ENCODE measurements around the gene FDX2.
A peak's percentile ranks its signal among the peaks of the same experiment; 100 is the strongest.

Gene FDX2

GRCh38 chr19:10277795-10278589, 37.8 kb downstream of the FDX2 start:
- Histone ChIP-seq H3K4me1 (ENCODE audit: insufficient read depth, poor library complexity, severe bottlenecking) (peaks cover 2% of the 10 kb centered on the region), H3K9me3 (ENCODE audit: severe bottlenecking) (no peaks in the 10 kb centered on the region), H3K4me3 (ENCODE audit: severe bottlenecking) (no peak overlapping the region), H3K27ac (ENCODE audit: poor library complexity, severe bottlenecking) (no peak overlapping the region), H3K27me3 (ENCODE audit: insufficient read depth, poor library complexity, severe bottlenecking) (no peaks in the 10 kb centered on the region), H3K36me3 (ENCODE audit: low read depth) (no peaks in the 10 kb centered on the region)
- DNase-seq (ENCODE audit: low spot score) (no peak), ATAC-seq (ENCODE audit: low read depth) (no peak)
- TF ChIP-seq CTCF (IDR thresholded peaks at IDR 0.05; ENCODE audit: poor library complexity, severe bottlenecking): no peak

GRCh38 chr19:10274589-10274988, 41.2 kb downstream of the FDX2 start:
- ATAC-seq (ENCODE audit: low read depth) (no peak), DNase-seq (ENCODE audit: low spot score) (no peak)
- Histone ChIP-seq H3K36me3 (ENCODE audit: low read depth) (no peaks in the 10 kb centered on the region), H3K4me1 (ENCODE audit: insufficient read depth, poor library complexity, severe bottlenecking) (no peaks in the 10 kb centered on the region), H3K27me3 (ENCODE audit: insufficient read depth, poor library complexity, severe bottlenecking) (peaks cover 11% of the 10 kb centered on the region), H3K27ac (ENCODE audit: poor library complexity, severe bottlenecking) (no peak overlapping the region), H3K4me3 (ENCODE audit: severe bottlenecking) (no peak overlapping the region), H3K9me3 (ENCODE audit: severe bottlenecking) (no peaks in the 10 kb centered on the region)
- TF ChIP-seq CTCF (IDR thresholded peaks at IDR 0.05; ENCODE audit: poor library complexity, severe bottlenecking): no peak

- Histone ChIP-seq H3K4me3 (ENCODE audit: severe bottlenecking) (no peak overlapping the region), H3K4me1 (ENCODE audit: insufficient read depth, poor library complexity, severe bottlenecking) (no peaks in the 10 kb centered on the region), H3K36me3 (ENCODE audit: low read depth) (no peaks in the 10 kb centered on the region), H3K27ac (ENCODE audit: poor library complexity, severe bottlenecking) (no peak overlapping the region), H3K27me3 (ENCODE audit: insufficient read depth, poor library complexity, severe bottlenecking) (peaks cover 11% of the 10 kb centered on the region), H3K9me3 (ENCODE audit: severe bottlenecking) (no peaks in the 10 kb centered on the region)
- no peak for ATAC-seq (ENCODE audit: low read depth)
- TF ChIP-seq CTCF (IDR thresholded peaks at IDR 0.05; ENCODE audit: poor library complexity, severe bottlenecking): no peak
- no peak for DNase-seq (ENCODE audit: low spot score)
Observed at GRCh38 chr19:10271543-10272086, 44.2 kb downstream of the FDX2 start.

- H3K27ac ChIP-seq (ENCODE audit: poor library complexity, severe bottlenecking): no peak within 1 kb of the TSS
- peak; percentile 42; the same call in 2 of the 3 replicates for ATAC-seq (ENCODE audit: low read depth)
Observed at GRCh38 chr19:10270616-10271394, 45.0 kb downstream of the FDX2 start, which contains the start of gene ICAM1. Gene ICAM1, plus strand, starts transcription at chr19:10271120. Its CDS starts 40 bp downstream, at chr19:10271160.

More at GRCh38 chr19:10270616-10271394, 45.0 kb downstream of the FDX2 start, which contains the start of gene ICAM1:
- Histone ChIP-seq H3K36me3 (ENCODE audit: low read depth) (no peaks in the 10 kb centered on the region), H3K27me3 (ENCODE audit: insufficient read depth, poor library complexity, severe bottlenecking) (peaks cover 11% of the 10 kb centered on the region), H3K4me1 (ENCODE audit: insufficient read depth, poor library complexity, severe bottlenecking) (no peaks in the 10 kb centered on the region), H3K9me3 (ENCODE audit: severe bottlenecking) (no peaks in the 10 kb centered on the region), H3K4me3 (ENCODE audit: severe bottlenecking) (peak within 1 kb of the TSS; percentile 12)
- TF ChIP-seq CTCF (IDR thresholded peaks at IDR 0.05; ENCODE audit: poor library complexity, severe bottlenecking): no peak
- DNase-seq (ENCODE audit: low spot score): no peak
